HG02973 (cell line): ENCODE measurements around the gene SLC2A1.
"Not testable (repeated sequence)": the region's sequence is repeated elsewhere in the genome, so short reads cannot be mapped to it uniquely, and the experiment has no call there.

ENCODE experiments used
- ATAC-seq: cut with Tn5 transposase; IDR thresholded peaks from one replicate; pipeline ENCODE4 v1.9.1; 2021; ENCODE audit warnings: moderate library complexity; ENCODE audit not compliant: unreplicated experiment

The SLC2A1 gene

DNA sequence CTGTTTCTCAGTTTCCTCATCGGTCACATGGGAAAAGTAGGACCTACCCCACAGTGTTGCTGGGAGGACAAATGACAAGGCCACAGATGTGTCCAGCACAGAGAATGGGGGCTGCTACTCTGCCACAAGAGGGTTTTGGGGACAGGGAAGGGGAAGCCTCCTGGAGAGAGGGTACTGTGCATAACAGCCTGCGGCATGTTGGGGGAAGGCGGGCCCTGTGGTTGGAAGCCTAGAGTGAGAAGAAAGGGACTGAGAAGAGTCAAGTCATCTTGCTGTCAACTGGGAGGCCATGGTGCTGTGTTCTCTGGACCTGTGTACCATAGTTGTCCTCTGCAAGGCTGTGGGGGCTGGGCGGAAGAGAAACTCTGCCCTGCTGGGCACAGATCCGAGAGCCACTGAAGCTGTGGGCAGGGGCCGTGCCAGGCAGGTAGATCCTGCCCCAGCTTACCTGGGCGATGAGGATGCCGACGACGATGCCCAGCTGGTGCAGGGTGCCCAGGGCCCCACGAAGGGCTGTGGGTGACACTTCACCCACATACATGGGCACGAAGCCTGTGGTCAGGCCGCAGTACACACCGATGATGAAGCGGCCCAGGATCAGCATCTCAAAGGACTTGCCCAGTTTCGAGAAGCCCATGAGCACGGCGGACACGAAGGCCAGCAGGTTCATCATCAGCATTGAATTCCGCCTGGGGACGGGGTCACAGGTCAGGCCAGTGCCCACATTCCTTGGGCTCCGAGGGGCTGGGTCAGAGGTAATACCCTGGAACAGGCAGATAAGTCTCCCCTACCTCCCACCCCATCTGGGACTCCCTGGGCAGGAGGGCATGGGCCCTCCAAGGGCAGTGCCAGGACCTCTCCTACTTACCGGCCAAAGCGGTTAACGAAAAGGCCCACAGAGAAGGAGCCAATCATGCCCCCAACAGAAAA, 28.2 kb downstream of the SLC2A1 start:
- ATAC-seq: no peak

DNA sequence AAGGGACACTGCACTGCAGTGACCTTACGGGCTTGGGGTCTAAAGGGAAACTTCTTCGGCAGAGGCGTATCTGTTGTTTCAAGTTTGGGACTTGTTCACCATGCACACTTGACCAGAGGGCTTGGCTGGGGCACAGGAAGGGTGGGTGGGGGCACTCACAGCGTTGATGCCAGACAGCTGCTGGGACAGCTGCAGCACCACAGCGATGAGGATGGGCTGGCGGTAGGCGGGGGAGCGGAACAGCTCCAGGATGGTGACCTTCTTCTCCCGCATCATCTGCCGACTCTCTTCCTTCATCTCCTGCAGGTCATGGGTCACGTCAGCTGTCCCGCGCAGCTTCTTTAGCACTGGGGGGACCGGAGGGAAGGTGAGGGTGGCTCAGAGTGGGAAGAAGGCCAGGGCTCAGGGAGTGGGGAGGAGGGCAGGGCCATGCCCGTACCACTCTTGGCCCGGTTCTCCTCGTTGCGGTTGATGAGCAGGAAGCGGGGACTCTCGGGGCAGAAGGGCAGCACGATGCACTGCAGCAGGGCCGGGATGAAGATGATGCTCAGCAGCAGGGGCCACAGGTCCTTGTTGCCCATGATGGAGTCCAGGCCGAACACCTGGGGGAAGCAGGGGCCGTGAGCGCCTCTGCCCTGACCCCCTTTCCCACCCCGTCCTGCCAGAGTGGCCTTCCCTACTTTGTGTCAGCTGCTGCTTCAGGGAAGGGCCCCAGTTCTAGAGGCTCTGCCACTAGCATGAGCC, 29.1 kb downstream of the SLC2A1 start:
- no peak for ATAC-seq

- ATAC-seq: no peak
These were observed 29.8 kb downstream of the SLC2A1 start for GRCh38 chr1:42928859-42929258.

- ATAC-seq: no peak
These were observed 30.7 kb downstream of the SLC2A1 start for GRCh38 chr1:42927920-42928505.

GRCh38 chr1:42927274-42927841, 31.3 kb downstream of the SLC2A1 start:
- ATAC-seq: no peak

DNA sequence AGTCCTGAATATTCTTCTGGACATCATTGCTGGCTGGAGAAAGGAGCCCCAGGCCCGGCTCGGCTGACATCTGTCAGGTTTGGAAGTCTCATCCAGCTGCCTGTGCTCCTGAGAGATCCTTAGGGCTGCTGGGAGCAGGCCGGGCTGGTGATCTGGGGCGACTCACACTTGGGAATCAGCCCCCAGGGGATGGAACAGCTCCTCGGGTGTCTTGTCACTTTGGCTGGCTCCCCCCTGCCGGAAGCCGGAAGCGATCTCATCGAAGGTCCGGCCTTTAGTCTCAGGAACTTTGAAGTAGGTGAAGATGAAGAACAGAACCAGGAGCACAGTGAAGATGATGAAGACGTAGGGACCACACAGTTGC, 31.8 kb downstream of the SLC2A1 start:
- no peak for ATAC-seq

DNA sequence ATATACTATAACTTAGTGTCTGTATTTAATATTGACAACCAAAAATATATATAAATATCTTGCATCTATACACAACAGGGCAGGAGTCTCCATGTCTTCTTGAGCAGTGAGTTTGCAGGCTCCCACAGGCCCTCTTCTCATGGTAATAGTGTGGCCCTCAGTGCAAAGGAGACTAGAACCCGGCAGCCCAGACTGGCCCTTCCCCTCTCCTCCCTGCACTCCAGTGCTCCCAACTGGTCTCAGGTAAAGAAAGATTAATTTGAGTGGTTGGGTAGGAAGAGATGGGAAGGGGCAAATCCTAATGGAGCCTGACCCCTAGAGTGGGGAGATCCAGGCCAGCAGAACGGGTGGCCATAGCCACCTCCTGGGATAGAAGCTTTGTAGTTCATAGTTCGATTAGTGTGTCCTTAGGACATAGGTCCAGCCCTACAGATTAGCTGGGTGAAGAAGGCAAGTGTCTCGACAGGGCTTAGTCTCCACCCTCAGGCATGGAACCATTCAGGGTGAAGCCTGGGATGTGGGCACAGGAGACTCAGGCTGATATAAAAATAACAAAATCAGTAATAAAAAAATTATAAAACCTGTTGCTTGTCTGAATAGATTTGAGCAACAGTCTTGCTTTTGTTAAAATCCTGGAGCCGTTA, 32.3 kb downstream of the SLC2A1 start:
- ATAC-seq: no peak

DNA sequence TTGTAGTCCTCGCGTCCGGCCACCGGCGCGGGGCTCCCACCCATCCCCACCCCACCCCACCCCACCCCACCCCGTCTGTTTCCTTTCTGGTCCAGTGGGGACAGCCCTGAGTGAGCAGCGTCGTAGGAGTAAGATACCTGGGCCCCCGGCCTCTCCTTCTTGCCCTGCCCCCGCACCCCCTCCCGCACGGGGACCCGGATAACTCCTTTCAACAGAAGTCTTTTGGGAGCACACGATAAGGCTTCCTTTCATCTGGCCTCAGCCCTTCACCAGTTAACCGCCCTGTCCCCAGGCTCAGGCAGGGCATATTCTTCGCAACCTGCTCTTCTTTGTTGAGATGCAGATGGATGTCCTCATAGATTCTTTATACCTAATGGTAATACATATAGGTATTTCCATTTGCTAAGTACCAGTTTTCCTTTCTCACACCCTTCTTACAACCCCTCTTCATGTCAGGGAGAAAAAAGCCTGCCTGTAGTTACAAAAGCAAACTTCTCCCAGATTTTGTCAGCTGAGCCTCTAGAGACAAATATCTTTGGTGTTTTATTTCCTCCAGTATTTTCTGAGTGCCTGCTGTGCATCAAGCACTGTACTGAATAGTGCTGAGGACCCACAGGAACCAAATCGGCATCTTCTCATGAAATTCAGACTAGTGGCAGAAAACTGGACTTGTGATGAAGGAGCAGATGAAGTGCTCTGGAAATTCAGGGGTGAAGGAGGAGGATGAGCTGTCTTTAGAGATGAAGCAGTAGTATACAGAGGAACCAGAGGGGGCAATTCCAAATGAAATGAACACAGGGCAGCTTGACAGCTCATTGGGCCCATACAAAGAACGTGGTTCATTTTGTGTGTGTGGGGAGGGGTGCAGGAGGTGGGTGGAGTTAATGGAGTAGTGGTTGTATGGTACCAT, 33.6 kb downstream of the SLC2A1 start:
- ATAC-seq: no peak

DNA sequence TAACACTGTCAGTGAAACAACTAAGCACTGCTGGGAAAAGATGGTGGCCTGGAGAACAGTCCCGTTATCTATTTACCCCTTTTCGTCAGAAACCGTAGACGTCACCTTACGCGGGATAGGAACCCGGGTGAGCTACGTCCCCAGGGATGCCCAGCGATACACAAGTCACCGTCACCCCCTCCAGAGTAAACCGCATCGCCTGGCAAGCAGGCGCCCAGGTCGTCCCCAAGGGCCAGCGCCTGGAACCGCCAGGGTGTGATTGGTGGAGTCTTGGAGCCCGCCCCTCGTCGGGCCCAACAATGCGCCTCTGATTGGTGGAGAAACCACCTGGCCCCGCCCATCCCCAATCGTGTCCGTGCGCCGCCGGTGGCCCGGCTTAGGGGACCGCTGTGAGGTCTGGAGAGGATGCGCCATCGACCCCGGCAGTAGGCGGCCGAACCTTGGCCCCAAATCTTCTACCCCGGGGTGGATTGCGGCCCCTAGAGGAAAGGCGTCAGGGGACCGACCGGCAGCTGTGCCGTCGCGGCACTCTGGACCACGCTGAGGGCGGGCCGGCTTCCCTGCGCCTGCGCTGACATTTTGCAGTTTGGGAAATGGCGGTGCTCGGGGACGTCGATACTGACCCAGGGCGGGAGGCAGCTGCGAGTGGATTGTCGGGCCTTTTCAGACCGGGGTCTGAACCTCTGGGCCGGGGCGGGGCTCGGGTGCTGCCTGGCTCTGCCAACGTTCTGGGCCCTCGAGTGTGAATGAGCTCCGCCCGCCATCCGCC, 34.4 kb downstream of the SLC2A1 start:
- ATAC-seq: peak; percentile 79

DNA sequence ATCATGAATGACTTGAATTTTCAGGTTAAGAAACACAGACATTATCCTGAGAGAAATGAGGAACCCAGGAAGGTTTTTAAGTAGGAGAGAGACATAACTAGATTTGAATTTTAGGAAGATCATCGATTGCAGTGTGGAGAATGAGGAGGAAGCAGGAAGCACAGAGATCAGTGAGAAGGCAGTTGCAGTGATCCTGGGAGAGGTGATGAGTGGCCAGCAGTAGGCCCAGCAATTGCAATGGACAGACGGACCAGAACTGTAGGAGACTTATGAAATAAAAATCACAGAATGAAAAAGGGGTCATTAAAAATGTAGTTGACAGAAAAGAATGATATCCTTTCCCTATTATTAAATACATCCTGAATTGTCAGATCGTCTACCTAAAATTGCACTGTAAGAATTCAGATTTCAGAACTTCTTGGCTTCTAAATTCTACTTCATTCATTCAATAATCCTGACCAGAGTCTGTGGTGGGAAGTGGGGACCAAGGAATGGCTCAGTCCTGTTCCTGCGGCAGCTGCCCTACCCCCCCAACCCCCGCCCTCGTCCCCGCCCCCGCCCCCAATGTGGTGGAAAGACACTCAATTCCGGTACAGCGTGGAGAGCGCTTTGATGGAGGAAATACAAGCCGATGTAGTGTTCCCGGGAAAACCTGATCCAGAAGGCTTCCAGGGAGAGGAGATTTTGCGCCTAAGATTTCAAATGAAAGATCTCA, 35.1 kb downstream of the SLC2A1 start:
- no peak for ATAC-seq

DNA sequence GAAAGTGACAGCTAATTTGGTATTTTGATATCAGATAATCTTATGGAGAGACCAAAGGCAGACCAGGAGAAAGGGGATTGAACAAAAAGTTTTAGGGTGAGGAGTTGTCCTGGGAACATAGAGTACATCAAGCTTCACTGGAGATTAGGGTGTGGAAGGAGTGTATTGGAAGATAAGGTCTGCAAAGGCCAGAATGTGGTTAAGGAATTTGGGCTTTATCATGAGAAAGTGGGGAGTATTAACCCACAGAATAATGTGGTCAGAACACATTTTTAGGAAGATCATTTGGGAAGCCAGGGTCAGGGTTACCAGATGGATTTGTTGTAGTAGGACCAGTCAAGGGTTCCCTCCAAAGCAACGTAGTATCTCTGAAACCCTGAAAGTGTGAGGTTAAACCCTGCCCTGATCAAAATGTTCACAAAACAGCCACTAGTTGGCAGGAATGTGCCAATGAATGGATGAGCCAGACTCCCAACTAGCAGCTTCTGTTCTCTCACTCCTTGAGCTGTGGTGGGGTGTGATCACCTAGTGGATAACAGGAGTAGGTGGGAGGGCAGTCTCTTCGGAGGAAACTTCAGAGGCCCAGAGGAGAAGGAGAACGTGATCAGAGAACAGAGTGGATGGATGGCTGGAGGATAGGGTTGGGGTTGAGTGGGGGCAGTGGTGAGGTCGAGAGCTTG, 35.8 kb downstream of the SLC2A1 start:
- no peak for ATAC-seq

DNA sequence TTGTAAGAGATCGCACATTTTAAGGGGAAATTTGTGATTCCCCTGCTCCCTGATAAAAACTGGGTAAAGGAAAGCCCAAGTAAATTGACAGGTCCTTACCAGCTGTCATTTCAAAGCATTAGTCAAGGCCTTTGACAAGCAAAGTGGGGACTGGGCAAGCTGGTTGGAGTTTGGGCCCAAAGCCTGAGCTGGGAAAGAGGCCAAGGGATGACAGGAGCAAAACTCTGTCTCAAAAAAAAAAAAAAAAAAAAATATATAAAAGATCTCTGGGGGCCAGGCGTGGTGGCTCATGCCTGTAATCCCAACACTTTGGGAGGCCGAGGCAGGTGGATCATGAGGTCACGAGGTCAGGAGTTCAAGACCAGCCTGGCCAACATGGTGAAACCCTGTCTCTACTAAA, 36.9 kb downstream of the SLC2A1 start:
- no peak for ATAC-seq

DNA sequence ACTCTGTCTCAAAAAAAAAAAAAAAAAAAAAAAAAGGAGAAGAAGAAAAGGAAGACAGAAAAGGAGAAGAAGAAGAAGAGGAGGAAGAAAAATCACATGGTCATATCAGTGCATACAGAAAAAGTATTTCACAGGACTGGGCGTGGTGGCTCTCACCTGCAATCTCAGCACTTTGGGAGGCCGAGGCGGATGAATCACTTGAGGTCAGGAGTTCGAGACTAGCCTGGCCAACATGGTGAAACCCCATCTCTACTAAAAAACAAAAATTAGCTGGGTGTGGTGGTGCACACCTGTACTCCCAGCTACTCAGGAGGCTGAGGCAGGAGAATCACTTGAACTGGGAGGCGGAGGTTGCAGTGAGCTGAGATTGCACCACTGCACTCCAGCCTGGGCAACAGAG, 39.0 kb downstream of the SLC2A1 start:
- ATAC-seq: not testable (repeated sequence)

- ATAC-seq: no peak
These were observed 41.5 kb downstream of the SLC2A1 start for GRCh38 chr1:42917241-42917495.

GRCh38 chr1:42915456-42915855, 43.2 kb downstream of the SLC2A1 start:
- ATAC-seq: no peak

- ATAC-seq: no peak
These were observed 44.5 kb downstream of the SLC2A1 start for GRCh38 chr1:42914092-42914627.

DNA sequence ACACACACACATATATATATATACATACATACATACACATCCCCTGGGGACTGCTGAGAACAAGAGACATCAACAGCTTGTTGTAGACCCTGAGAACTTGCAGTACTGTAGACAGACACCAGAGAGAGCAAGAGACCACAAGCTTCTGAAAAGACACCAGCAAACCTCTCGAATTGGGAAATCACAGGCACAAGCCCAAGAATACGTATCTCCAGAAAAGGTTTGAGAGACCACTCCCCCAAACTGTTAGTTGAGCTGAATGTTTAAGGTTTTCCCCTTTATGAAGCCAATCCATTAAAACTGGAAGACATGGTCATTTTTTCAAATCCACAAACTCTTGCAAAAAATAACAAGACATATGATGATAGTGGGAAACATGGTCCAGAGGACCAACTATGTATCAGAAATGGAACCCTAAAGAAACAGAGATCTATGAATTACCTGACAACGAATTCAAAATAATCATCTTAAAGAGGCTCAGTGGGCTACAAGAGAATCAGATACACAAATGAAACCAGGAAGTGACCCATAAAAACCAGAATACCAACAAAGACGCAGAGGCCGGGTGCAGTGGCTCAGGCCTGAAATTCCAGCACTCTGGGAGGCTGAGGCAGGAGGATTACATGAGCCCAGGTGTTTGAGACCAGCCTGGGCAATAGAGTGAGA, 45.1 kb downstream of the SLC2A1 start:
- no peak for ATAC-seq

- no peak for ATAC-seq
These were observed 47.7 kb downstream of the SLC2A1 start for GRCh38 chr1:42910985-42911384.
